CD14-positive monocyte (primary cell): ENCODE measurements around the gene TUBB4B. TPM values are rescaled to one million over a fixed set of nuclear protein-coding genes. Genes with fewer than 3 reads are reported as not detected.

ENCODE experiments used
- DNase-seq, 3 donors: peaks; one replicate each; pipeline ENCODE4 v3.0.0-alpha.2; 2011 to 2022
- H2AFZ ChIP-seq: 2 replicates; pipeline ENCODE4 v1.6.0; 2012; ENCODE audit warnings: mild to moderate bottlenecking, low read depth, low read length, inconsistent platforms; ENCODE audit not compliant: insufficient read depth, poor library complexity, severe bottlenecking
- H3K27ac ChIP-seq, 2 donors: 1 replicate in 1 of 2; 2 replicates in 1 of 2; pipeline ENCODE4 v1.5.1; 2012 to 2013; ENCODE audit warnings: low read length in 2 of 2, control low read depth in 1 of 2, inconsistent platforms in 1 of 2, low read depth in 1 of 2, mild to moderate bottlenecking in 1 of 2
- H3K27me3 ChIP-seq, 2 donors: one replicate each; pipeline versions ENCODE4 v1.6.0 to v1.6.1; 2011 to 2013; ENCODE audit warnings: low read length in 2 of 2; ENCODE audit not compliant: control insufficient read depth in 2 of 2, insufficient read depth in 2 of 2
- H3K36me3 ChIP-seq, 2 donors: replicated peaks in 1 of 2; 1 replicate in 1 of 2; 2 replicates in 1 of 2; pipeline versions ENCODE4 v1.5.1 to v1.6.1; 2012 to 2013; ENCODE audit warnings: low read length in 2 of 2, control low read depth in 1 of 2, inconsistent platforms in 1 of 2, mild to moderate bottlenecking in 1 of 2; ENCODE audit not compliant: insufficient read depth in 2 of 2, control insufficient read depth in 1 of 2
- H3K4me1 ChIP-seq, 2 donors: 1 replicate in 1 of 2; 2 replicates in 1 of 2; pipeline versions ENCODE4 v1.5.1 to v1.6.1; 2012 to 2013; ENCODE audit warnings: low read length in 2 of 2, control low read depth in 1 of 2, inconsistent platforms in 1 of 2, mild to moderate bottlenecking in 1 of 2, moderate library complexity in 1 of 2; ENCODE audit not compliant: insufficient read depth in 2 of 2, control insufficient read depth in 1 of 2
- H3K4me2 ChIP-seq: replicated peaks from 2 replicates; pipeline ENCODE3; 2012; ENCODE audit warnings: low read length, moderate library complexity, mild to moderate bottlenecking; ENCODE audit not compliant: poor library complexity, severe bottlenecking; ENCODE audit errors: extremely low read depth
- H3K4me3 ChIP-seq, 3 experiments: fragments of 200-600 bp in 1 of 3; sonication (generic) in 1 of 3; replicated peaks in 1 of 3; 1 replicate in 2 of 3; 2 replicates in 1 of 3; pipeline ENCODE4 v1.5.1; 2011 to 2013; ENCODE audit warnings: low read length in 3 of 3, mild to moderate bottlenecking in 3 of 3, control low read depth in 2 of 3, low read depth in 2 of 3, inconsistent platforms in 1 of 3, moderate library complexity in 1 of 3
- H3K79me2 ChIP-seq: 2 replicates; pipeline ENCODE4 v1.6.0; 2012; ENCODE audit warnings: mild to moderate bottlenecking, control low read depth, inconsistent platforms, low read length, moderate library complexity; ENCODE audit not compliant: insufficient read depth
- H3K9ac ChIP-seq: 2 replicates; pipeline ENCODE4 v1.6.0; 2017; ENCODE audit warnings: low read length, mild to moderate bottlenecking; ENCODE audit not compliant: insufficient read depth, poor library complexity, severe bottlenecking
- H3K9me3 ChIP-seq, 2 donors: replicated peaks in 1 of 2; 1 replicate in 1 of 2; 2 replicates in 1 of 2; pipeline versions ENCODE4 v1.5.1 to v1.6.1; 2012 to 2013; ENCODE audit warnings: low read length in 2 of 2, control low read depth in 1 of 2; ENCODE audit not compliant: control insufficient read depth in 1 of 2, insufficient read depth in 1 of 2
- H4K20me1 ChIP-seq: 2 replicates; pipeline ENCODE4 v1.6.0; 2012; ENCODE audit warnings: mild to moderate bottlenecking, low read length, control low read depth, moderate library complexity; ENCODE audit not compliant: insufficient read depth
- H3K27ac Mint-ChIP-seq, 7 donors: one replicate each; pipeline ENCODE4 v1.8.0; 2020; ENCODE audit warnings: mild to moderate bottlenecking in 7 of 7, mixed read lengths in 7 of 7, moderate library complexity in 6 of 7, inconsistent platforms in 2 of 7
- H3K27me3 Mint-ChIP-seq, 3 donors: one replicate each; pipeline ENCODE4 v1.8.0; 2021 to 2022; ENCODE audit warnings: low read depth in 3 of 3, mild to moderate bottlenecking in 3 of 3, mixed read lengths in 3 of 3, moderate library complexity in 3 of 3, inconsistent platforms in 1 of 3
- H3K36me3 Mint-ChIP-seq, 2 donors: one replicate each; pipeline ENCODE4 v1.8.0; 2020; ENCODE audit warnings: mixed read lengths in 2 of 2, inconsistent platforms in 1 of 2, mild to moderate bottlenecking in 1 of 2
- H3K4me1 Mint-ChIP-seq: one replicate; pipeline ENCODE4 v1.8.0; 2020; ENCODE audit warnings: mild to moderate bottlenecking, mixed read lengths
- H3K4me3 Mint-ChIP-seq, 2 donors: one replicate each; pipeline ENCODE4 v1.8.0; 2020; ENCODE audit warnings: mild to moderate bottlenecking in 2 of 2, mixed read lengths in 2 of 2, moderate library complexity in 1 of 2
- H3K9me3 Mint-ChIP-seq, 7 donors: one replicate each; pipeline ENCODE4 v1.8.0; 2020 to 2022; ENCODE audit warnings: mixed read lengths in 7 of 7, mild to moderate bottlenecking in 6 of 7, moderate library complexity in 6 of 7, inconsistent platforms in 2 of 7
- WGBS: methylation state at CpG from one replicate; pipeline ENCODE4 v1.1.5; 2013; ENCODE audit warnings: missing lambda C conversion rate; ENCODE audit not compliant: insufficient coverage; 5-methylcytosine and 5-hydroxymethylcytosine counted together
- intact Hi-C, 2 donors: fragments of 100-400 bp; cut with micrococcal nuclease; formaldehyde crosslinking; loops; one replicate each; pipeline versions ENCODE4 v1.15.0 to v1.15.1; 2023
- polyA plus RNA-seq, 3 donors: library from polyadenylated mRNA; depleted of rRNA in 1 of 3; unstranded in 2 of 3; stranded (reverse) in 1 of 3; fragments of 300-500 nt in 2 of 3; fragments of >200 nt in 1 of 3; fragmentation: Illumina TruSeq in 2 of 3; gene quantifications; 1 replicate in 2 of 3; 2 replicates in 1 of 3; pipeline ENCODE4 v1.2.3, GENCODE V29; 2012 to 2021
- TF ChIP-seq, protein P1 (sequence below): fragments of 200-600 bp; IDR thresholded peaks from one replicate; pipeline ENCODE4 v1.8.0; 2022; ENCODE audit warnings: antibody characterized with exemption, mild to moderate bottlenecking

TUBB4B gene
- polyA plus RNA-seq, 3 donors = 58.1 to 284 (median 70.8) TPM

DNA sequence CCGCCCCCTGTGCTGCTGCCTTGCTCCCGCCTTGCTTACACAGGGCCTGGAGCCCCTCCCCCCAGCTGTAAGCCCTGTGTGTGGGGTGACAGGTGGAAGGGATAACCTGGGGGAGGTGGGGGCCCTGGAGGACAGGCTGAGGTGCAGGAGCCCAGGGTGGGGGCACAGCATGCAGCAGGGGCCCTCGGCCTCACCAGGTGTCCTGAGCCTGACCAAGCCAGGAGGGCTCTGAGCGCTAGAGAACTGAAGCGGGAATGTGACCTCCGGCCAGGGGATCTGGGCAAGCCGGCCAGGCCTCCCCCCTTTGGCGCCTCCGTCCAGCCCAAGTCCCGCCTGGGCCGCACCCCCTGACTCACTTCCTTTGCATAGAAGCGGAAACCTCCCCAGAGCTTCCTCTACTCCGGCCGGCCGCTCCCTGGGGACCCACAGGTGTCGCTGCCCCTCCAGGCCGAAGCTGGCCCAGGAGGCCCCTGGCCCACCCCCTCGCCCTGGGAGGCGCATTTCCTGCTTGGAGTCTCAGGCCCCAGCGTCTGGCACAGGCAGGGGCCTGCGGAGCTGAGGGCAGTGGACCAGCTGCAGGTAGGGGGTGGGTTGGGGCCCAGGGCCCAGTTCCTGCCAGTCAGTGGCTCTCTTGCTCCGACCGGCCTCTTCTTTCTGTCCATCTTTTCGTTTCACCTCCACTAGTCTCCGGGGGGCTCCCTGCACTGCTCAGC, 36.4 kb downstream of the TUBB4B start, which contains the start of gene TOR4A:
Gene TOR4A, plus strand, starts transcription at position 398 of the 713 bp plus-strand sequence. CDS start 964 bp downstream, outside the sequence.
- Histone ChIP-seq H4K20me1 (peaks cover 49% of the 10 kb centered on the region), H3K9me3 (no peaks in the 10 kb centered on the region), H3K36me3 (peaks cover 24 to 49% of the 10 kb centered on the region in 2 donors), H3K4me2 (peak within 1 kb of the TSS; percentile 95), H3K79me2 (peaks cover 58% of the 10 kb centered on the region), H2AFZ (peak within 1 kb of the TSS; percentile 76), H3K27me3 (no peaks in the 10 kb centered on the region), H3K4me1 (peaks cover 46 to 81% of the 10 kb centered on the region in 2 donors), H3K4me3 (peak within 1 kb of the TSS; percentile 44 to 99 (median 98)), H3K27ac (peak within 1 kb of the TSS; percentile 96 to 98), H3K9ac (peak within 1 kb of the TSS; percentile 93)
- WGBS = 0% methylated on average over 18 of the region's 25 CpGs
- DNase-seq = peak; percentile 82 to 91 (median 88)
- Mint-ChIP-seq H3K4me3 (peak within 1 kb of the TSS; percentile 88 to 93), H3K36me3 (peaks cover 16 to 36% of the 10 kb centered on the region in 2 donors), H3K27ac (peak within 1 kb of the TSS; percentile 94 to 99 (median 97)), H3K4me1 (peaks cover 48% of the 10 kb centered on the region), H3K27me3 (peaks cover 0 to 4% (median 2%) of the 10 kb centered on the region in 3 donors), H3K9me3 (no peaks in the 10 kb centered on the region)
- TF ChIP-seq, protein P1, sequence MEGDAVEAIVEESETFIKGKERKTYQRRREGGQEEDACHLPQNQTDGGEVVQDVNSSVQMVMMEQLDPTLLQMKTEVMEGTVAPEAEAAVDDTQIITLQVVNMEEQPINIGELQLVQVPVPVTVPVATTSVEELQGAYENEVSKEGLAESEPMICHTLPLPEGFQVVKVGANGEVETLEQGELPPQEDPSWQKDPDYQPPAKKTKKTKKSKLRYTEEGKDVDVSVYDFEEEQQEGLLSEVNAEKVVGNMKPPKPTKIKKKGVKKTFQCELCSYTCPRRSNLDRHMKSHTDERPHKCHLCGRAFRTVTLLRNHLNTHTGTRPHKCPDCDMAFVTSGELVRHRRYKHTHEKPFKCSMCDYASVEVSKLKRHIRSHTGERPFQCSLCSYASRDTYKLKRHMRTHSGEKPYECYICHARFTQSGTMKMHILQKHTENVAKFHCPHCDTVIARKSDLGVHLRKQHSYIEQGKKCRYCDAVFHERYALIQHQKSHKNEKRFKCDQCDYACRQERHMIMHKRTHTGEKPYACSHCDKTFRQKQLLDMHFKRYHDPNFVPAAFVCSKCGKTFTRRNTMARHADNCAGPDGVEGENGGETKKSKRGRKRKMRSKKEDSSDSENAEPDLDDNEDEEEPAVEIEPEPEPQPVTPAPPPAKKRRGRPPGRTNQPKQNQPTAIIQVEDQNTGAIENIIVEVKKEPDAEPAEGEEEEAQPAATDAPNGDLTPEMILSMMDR = peak; percentile 56
- intact Hi-C loops = no loop called here

GRCh38 chr9:137278061-137278701, 37.1 kb downstream of the TUBB4B start:
- Histone ChIP-seq H3K27ac (peak overlapping the region; percentile 96 to 98), H4K20me1 (peaks cover 56% of the 10 kb centered on the region), H3K36me3 (peaks cover 24 to 49% of the 10 kb centered on the region in 2 donors), H3K9ac (peak overlapping the region; percentile 93), H3K4me2 (peak overlapping the region; percentile 95), H3K4me3 (peak overlapping the region; percentile 44 to 99 (median 98)), H3K27me3 (no peaks in the 10 kb centered on the region), H3K9me3 (no peaks in the 10 kb centered on the region), H2AFZ (peak overlapping the region; percentile 76), H3K4me1 (peaks cover 50 to 85% of the 10 kb centered on the region in 2 donors), H3K79me2 (peaks cover 58% of the 10 kb centered on the region)
- H3K36me3 Mint-ChIP-seq = peaks cover 21 to 39% of the 10 kb centered on the region in 2 donors
- H3K4me3 Mint-ChIP-seq = peak overlapping the region; percentile 88 to 93
- H3K9me3 Mint-ChIP-seq = peaks cover 0 to 2% (median 0%) of the 10 kb centered on the region in 7 donors
- peak overlapping the region; percentile 92 to 99 (median 97) for H3K27ac Mint-ChIP-seq
- intact Hi-C loops = no loop called here
- peak in 2 of 3 donors; percentile 42 to 46 for DNase-seq
- H3K27me3 Mint-ChIP-seq = peaks cover 0 to 4% (median 2%) of the 10 kb centered on the region in 3 donors
- peaks cover 51% of the 10 kb centered on the region for H3K4me1 Mint-ChIP-seq
- 16% methylated on average over 37 of the region's 54 CpGs for WGBS
- TF ChIP-seq, protein P1 = no peak
